Measurements from ENCODE around the gene CFAP97. TPM values are rescaled to one million over a fixed set of nuclear protein-coding genes. Genes with fewer than 3 reads are reported as not detected.
"Not testable (repeated sequence)": the region's sequence is repeated elsewhere in the genome, so short reads cannot be mapped to it uniquely, and the experiment has no call there.

CFAP97 gene
- total RNA-seq, 1 experiment from 2014 or later, result 20.4 TPM

GRCh38 chr4:185142912-185143600 lies 60.7 kb downstream of the CFAP97 start, which contains the start of gene SLC25A4:
SLC25A4 (plus strand) TSS chr4:185143266; CDS start chr4:185143373, 107 bp downstream.
- peak; percentile 66 for DNase-seq (ENCODE audit: low read depth)

- no peak for DNase-seq (ENCODE audit: low read depth)
These were observed 61.3 kb downstream of the CFAP97 start for GRCh38 chr4:185142564-185142911.

GRCh38 chr4:185141777-185142176 lies 62.0 kb downstream of the CFAP97 start:
- DNase-seq (ENCODE audit: low read depth), result no peak

GRCh38 chr4:185139736-185140135 lies 64.1 kb downstream of the CFAP97 start:
- DNase-seq (ENCODE audit: low read depth), result no peak

DNA sequence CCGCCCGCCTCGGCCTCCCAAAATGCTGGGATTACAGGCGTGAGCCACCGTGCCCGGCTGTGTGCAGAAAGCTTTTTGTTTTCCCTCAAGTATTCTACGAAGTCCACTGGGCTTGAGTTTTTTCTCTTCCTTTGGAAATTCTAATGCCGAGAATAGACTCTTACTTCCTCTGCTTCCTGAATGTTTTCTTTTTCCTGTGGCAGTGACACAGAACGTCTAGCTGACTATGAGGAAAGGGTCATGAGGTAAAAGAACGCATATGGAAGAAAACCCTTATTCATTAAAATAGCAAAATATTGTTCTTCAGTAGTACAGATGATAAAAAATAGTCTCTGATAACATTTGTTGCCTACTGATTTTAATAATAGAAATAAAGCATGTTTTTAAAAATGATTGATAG lies 65.6 kb downstream of the CFAP97 start:
- DNase-seq (ENCODE audit: low read depth), result no peak

DNA sequence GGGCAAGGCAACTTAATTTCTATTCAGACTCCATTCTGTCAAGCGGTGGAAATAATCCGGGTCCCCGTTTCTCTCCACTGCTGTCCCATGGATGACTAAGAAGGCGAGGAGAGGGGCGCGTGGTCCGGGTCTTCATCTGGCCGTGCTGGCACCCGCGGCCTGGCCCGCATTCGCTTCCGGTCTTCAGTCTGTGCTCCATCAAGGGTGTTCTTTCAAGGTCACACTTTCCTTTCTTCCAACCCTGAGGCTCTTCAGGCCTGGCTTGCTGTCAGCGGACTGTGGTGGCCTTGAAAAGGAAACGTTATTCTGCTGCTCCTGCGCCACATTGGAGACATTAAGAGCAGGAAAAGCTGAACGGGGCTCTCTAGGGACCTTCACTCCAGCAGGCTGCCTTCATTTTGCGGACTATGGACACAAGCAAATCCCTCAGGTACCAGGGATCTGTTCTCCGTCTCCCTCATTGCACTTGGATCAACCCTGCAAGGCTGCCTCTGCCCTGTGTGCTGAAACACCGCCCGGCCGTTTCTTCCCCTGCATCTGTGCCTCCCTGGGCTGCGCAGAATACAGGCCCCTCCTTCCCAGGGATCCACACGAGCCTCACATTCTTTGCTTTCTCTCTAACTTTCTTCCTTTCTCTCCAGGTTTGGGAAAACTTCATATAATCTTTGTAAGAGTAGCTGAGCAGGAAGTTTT lies 66.4 kb downstream of the CFAP97 start:
- no peak for DNase-seq (ENCODE audit: low read depth)

DNA sequence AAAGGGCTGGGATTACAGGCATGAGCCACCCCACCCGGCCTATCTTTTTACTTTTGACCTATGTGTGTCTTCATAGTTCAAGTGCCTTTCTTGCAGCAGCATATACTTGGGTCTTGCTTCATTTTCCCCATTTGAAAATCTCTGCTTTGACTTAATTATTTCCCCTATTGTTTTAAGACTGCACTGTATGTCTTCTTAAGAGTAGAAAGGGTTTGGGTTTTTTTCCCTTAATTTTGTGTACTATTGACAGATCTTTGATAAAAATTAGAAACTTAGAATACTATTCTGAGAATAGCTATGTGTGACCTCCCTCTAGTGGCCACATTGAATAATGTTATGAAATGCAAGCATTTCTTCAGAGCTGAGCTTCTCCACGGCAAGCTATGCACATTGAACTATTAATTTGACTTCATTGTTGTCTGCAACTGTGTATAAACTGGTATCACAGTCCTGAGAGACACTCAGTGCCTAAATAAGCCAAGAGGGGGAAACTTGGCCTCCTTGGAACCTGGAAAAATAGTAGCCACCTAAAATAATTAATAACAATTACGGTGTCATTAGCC lies 69.4 kb downstream of the CFAP97 start:
- DNase-seq (ENCODE audit: low read depth), result peak; percentile 43

DNA sequence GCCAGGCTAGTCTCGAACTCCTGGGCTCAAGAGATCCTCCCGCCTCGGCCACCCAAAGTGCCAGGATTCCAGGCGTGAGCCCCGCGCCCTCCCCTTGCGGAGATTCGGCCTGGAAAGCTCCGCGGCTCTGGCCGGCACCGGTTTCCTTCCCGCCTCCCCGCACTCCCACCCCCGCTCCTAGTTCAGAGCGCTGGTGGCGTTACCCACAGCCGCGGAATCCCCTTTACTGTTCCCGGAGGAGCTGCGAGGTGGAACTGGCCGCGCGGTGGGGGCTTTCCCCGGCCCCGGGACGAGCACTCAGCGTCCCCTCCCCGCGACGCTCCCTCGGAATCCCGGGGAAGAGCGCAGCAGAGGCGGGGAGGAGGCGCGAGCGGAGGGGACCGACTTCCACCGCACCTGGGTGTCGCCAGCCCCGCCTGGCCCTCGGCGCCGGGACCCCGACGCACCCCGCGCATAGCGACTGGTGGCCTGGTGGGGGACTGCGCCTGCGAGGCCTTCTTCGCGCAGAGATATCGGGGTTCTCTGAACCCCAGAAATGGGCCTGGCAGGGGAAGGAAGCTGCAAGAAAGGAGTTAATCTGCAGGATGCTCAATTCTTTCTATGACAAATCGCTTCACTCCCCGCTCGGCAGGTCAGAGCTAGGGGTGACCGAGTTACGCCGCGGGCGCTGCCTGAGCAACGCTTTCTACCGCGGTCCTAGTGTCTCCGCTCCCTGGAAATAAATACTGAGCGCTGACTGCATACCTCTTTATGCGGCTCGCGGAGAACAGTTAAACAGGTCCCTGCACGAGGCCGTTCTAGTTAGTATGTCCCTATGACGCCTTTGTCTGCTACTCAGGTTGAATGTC lies 75.3 kb downstream of the CFAP97 start:
- DNase-seq (ENCODE audit: low read depth), result no peak

- no peak for DNase-seq (ENCODE audit: low read depth)
These were observed 76.5 kb downstream of the CFAP97 start for GRCh38 chr4:185127021-185127925.

GRCh38 chr4:185124006-185124405 lies 79.8 kb downstream of the CFAP97 start:
- no peak for DNase-seq (ENCODE audit: low read depth)

DNA sequence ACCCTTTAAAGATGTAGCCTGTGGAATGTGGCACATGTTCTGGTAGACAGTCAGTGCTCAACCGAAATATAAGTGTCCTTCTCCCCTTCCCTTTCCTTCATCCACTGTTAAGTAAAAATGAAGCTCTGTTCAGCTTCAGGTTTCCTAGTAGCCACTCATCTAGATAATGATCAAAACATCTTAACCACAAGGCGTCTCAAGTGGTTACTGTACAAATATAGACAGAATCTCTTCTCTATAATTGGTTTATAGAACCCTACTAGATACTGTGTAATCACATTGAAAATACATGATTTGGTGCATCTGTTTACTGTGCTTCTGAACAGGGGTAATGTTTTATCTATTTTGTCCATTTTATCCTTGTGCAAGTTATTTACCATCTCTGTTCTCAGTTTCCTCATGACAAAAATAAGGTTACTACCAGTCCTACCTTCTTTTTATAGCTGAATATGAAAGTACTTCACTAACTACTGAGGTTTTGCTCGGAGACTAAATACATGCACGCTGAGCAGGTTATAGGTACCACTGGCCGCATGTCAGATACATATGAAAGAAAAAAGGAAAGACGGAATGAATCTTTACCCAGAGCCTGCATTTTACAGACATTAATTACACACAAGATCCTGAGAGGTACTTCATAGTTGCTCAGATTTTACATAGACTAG lies 81.0 kb downstream of the CFAP97 start:
- peak; percentile 55 for DNase-seq (ENCODE audit: low read depth)

DNA sequence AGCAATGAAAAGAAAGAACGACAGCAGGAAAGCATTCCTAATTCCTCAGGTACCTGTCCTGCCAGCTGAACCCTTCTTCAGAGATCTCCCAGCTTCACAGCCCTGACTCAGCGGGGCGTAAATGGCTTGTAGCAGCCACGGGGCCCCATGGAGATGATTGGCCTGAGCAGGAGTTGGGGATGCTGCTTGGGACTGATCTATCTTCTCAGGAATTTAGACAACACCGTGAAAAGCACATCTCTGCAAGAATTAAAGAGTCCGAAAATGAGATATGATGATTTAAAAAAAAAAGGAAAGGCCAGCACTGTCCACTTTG lies 83.2 kb downstream of the CFAP97 start:
- no peak for DNase-seq (ENCODE audit: low read depth)

GRCh38 chr4:185119927-185120630 lies 83.7 kb downstream of the CFAP97 start:
- no peak for DNase-seq (ENCODE audit: low read depth)

DNA sequence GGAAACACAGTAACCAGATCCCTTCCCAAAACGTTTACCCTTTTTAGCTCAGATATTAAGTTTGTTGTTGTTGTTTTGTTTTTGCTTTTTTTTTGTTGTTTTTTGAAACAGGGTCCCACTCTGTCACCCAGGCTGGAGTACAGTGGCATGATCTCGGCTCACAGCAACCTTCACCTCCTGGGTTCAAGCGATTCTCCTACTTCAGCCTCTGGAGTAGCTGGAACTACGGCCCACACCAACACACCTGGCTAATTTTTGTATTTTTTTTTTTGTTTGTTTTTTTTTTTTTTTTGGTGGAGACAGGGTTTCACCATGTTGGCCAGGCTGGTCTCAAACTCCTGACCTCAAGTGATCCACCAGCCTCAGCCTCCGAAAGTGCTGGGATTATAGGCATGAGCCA lies 84.3 kb downstream of the CFAP97 start:
- DNase-seq (ENCODE audit: low read depth), result not testable (repeated sequence)

GRCh38 chr4:185118876-185119275 lies 84.9 kb downstream of the CFAP97 start:
- DNase-seq (ENCODE audit: low read depth), result no peak

GRCh38 chr4:185117300-185117934 lies 86.4 kb downstream of the CFAP97 start:
- no peak for DNase-seq (ENCODE audit: low read depth)

GRCh38 chr4:185115827-185116232 lies 88.0 kb downstream of the CFAP97 start:
- no peak for DNase-seq (ENCODE audit: low read depth)

- peak; percentile 55 for DNase-seq (ENCODE audit: low read depth)
These were observed 90.5 kb downstream of the CFAP97 start for GRCh38 chr4:185113340-185113739.

- DNase-seq (ENCODE audit: low read depth), result peak; percentile 94
These were observed 91.7 kb downstream of the CFAP97 start for GRCh38 chr4:185112104-185112503.

All from M059J (cell line).